GM18909 (cell line): ENCODE data around the gene LRP1-AS.

Source experiments
- ATAC-seq: cut with Tn5 transposase; IDR thresholded peaks from one replicate; pipeline ENCODE4 v1.9.1; 2021; ENCODE audit warnings: mild to moderate bottlenecking; ENCODE audit not compliant: unreplicated experiment, poor library complexity

LRP1-AS gene

GRCh38 chr12:57145460-57146059 lies 1.9 kb downstream of the LRP1-AS start:
- no peak for ATAC-seq

DNA sequence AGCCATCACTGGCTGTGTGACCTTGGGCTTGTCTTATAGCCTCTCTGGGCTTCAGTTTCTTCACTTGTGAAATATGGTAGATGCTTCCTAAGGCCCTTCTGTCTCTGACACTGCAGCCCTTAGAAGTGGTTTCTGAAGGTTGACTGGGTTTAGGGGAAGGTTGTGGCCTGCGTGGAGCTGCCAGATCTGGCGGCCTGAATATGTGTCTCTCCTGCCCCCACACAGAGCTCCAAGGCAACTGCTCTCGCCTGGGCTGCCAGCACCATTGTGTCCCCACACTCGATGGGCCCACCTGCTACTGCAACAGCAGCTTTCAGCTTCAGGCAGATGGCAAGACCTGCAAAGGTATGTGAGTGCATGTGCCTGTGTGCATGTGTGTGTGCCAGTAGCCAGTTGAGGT lies 4.0 kb downstream of the LRP1-AS start:
- ATAC-seq = no peak

GRCh38 chr12:57142727-57143126 lies 4.7 kb downstream of the LRP1-AS start:
- no peak for ATAC-seq

GRCh38 chr12:57142121-57142520 lies 5.3 kb downstream of the LRP1-AS start:
- ATAC-seq = no peak

GRCh38 chr12:57141249-57141648 lies 6.2 kb downstream of the LRP1-AS start:
- no peak for ATAC-seq

- no peak for ATAC-seq
Measured at GRCh38 chr12:57139796-57140649, 7.4 kb downstream of the LRP1-AS start.

DNA sequence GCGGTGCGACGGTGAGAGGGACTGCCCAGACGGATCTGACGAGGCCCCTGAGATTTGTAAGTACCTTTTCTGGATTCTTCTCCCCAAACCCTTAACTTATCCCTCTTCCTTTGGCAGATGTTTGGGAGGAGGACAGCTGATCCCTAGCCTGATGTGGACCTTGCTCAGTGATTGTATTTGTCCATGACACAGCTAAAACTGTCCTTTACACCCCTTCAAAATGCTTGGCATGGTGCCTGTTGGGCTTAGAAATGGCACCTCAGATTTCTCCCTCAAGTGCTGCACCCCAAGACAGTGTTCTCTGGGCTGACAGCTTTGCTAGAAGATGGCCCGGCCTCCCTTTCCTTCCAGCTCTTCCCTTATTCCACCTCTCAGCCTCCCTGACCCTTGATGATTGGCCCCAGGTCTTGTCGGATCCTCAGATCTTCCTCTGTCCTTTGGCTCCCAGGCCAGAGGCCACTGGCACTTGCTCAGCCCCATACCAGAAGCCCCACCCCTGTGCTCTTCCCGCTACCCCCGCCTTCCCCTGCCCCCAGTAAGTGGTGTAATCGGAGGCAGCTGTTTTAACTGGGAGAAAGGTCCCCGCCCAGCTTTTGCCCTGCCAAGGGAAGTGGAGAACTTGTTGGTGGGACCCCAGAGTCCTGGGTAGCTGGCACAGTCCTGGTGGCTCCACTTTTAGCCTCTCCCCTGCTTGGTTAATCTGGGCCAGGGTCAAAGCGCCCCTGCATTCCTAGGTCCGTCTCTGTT lies 8.7 kb downstream of the LRP1-AS start:
- ATAC-seq = no peak

DNA sequence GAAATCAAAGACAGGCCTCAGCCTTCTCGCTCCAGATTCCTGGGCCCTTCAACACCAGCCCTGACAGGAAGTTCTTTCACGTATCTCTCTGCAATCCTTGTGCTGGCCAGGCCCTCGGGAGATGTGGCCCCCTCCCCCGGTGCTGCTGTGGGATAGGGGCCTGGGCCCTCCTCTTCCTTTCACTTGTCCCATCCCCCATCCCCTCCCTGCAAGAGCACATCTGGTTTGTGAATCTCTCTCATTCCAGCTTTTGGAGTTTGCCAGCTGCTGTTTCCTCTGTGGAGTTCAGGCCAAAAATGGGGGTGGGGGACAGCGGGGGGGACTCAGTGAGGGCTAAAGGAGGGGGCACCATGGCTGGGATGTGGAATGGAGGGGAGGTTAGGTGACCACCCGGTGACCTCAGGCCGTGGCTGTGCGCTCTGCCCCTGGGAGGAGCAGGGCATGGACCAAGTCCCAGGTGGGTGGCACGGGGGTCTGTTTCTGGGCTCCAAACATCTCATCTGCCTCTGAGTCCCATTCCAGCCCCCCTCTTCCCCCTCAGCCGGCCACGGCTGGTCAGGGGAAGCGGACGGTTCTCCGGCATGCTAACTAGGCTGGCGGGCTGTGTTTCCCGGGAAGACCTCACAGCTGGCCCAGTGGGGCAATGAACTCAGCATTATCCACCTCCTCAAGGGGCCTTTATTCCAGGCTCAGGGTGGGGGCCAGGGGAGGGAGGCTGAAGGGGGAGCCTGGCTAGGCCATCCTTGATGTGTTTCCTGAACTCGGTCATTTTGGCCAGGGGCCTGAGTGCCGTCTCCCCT lies 11.7 kb downstream of the LRP1-AS start:
- no peak for ATAC-seq

DNA sequence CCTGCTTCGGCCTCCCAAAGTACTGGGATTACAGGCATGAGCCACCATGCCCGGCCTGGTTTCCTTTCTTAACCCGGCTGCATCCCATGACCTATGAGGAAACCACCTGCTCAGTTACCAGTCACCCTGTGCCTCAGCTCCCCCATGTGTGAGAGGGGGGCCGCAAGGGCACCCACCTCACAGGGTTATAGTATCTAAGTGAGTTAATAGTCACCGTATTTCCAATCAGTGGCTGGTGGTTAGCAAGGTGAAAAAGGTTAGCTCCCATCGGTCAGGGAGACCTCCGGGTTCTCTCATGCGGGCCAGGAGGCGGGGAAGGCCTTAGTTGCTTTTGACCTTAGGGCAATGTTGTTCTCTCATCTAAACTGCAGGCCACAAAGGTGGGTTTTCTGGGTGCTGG lies 12.5 kb downstream of the LRP1-AS start:
- no peak for ATAC-seq

DNA sequence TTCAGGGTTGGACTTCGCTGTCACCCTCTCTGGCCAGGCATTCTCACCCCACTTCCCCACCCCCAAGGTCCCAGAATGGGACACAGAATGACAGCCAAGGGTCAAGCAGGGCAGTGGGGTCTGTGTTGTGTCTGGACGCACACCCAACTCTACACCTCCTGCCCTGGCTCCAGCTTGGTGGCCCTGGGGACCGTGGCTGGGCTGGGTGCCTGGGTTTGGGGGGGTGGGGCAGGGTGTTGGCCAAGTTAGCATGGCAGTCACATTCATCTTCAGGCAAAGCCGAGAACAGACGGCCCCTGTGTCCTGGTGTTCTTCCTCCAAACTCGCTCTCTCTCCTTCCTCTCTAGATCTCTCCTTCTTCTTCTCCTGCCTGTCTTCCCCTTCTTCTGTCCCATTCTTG lies 13.5 kb downstream of the LRP1-AS start:
- ATAC-seq = no peak

GRCh38 chr12:57133013-57133569 lies 14.3 kb downstream of the LRP1-AS start:
- no peak for ATAC-seq

- no peak for ATAC-seq
Measured at GRCh38 chr12:57131896-57132744, 15.3 kb downstream of the LRP1-AS start.

- ATAC-seq = no peak
Measured at GRCh38 chr12:57130941-57131340, 16.5 kb downstream of the LRP1-AS start.

- no peak for ATAC-seq
Measured at GRCh38 chr12:57129889-57130288, 17.5 kb downstream of the LRP1-AS start.

- ATAC-seq = no peak
Measured at GRCh38 chr12:57129321-57129842, 18.0 kb downstream of the LRP1-AS start.

- no peak for ATAC-seq
Measured at GRCh38 chr12:57128519-57129247, 18.7 kb downstream of the LRP1-AS start.

DNA sequence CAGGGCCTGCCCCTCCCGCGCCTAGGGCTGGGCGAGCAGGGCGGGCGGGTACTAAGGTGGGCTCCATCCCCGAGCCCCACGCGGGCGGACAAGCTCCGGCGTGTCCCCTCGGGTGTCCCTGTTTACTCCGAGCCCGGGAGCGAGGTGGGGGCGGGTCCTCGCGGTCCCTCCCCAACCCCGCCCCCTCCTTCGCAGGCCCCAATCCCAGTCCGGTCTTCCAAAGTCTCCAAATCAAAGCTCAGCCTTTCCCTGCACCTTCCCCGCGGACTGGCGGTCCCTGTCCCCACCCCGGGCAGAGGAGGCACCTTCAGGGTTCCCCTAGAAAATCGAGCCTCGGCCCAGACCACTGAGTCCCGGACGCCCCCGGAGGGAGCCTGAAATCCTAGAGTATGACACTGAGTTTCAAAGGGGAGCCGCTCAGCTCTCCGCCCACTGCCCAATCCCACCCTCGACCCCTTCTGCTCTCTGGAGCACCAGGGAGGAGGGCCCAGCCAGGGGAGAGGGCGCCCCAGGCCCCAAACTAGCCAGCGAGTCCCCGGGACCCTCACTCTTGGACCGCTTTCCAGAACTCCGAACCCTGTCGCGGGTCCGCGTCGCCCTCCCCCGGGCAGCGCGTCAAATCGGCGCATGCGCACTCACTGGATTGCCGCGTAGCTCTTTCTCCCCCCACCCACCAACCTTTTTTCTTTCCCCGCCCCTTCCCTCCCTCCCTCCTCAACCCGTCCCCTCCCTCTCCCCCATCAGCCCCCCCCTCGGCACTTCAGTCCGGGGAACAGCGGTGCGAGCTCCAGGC lies 19.5 kb downstream of the LRP1-AS start, which contains the start of gene LRP1:
TSS of gene LRP1 (plus strand) at position 758 of the 793 bp plus-strand sequence. CDS start 482 bp downstream, outside the sequence.
- no peak for ATAC-seq
